ENCODE results near the gene PIP5K1A.

GRCh38 chr1:151292207-151293030 is 94.1 kb downstream of the PIP5K1A start:
- no peak for TF ChIP-seq CTCF (IDR thresholded peaks at IDR 0.05)
- no peak for TF ChIP-seq EP300 (IDR thresholded peaks at IDR 0.05)
- no peak for TF ChIP-seq POLR2A (IDR thresholded peaks at IDR 0.05)
